Measurements from ENCODE around the gene ZAR1.

GRCh38 chr4:48484494-48485168 is 5.4 kb upstream of the ZAR1 start:
- TF ChIP-seq POLR2AphosphoS5 (IDR thresholded peaks at IDR 0.05; ENCODE audit: insufficient read depth in 1 of 2, low read depth in 1 of 2) (no peak), CTCF (IDR thresholded peaks at IDR 0.05) (no peak), POLR2A (IDR thresholded peaks at IDR 0.05) (no peak)

All from vagina (tissue), 2 donors.